ENCODE data around the gene ATPAF2.
A peak's percentile ranks its signal among the peaks of the same experiment; 100 is the strongest.

ATPAF2 gene

DNA sequence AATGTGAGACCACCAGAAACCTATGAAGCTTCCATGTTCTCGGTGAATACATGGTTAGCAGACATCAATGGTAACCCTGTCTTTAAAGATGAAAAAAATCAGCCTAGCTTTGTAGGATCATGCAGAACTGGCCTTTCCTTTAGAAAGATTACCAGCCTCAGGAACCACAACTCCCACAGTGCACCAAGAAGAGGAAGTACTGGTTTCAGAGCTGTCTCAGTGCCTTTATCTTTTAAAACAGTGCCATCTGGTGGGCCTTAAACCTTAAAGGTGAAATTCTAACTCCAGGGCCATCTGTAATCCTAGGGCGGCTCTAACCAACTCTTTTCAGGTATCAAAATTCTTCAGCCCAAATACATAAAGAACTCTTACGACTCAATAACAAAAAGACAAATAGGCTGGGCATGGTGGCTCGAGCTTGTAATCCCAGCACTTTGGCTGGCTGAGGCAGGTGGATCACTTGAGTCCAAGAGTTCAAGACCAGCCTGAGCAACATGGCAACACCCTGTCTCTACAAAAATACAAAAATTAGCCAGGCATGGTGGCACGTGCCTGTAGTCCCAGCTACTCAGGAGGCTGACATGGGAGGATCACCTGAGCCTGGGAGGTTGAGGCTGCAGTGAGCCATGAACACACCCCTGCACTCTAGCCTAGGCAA, 5.4 kb downstream of the ATPAF2 start:
- in situ Hi-C loops (cut with MboI; ENCODE audit: low pct_unique_long_range_greater_than_20kb, low sequenced_read_pairs, unreplicated experiment): loop anchor here (10.0 kb wide), 1 partner anchor 149 kb away; no protein-coding TSS in a partner anchor
- DNase-seq (ENCODE audit: low spot score): peak; percentile 80
- TF ChIP-seq, protein P1, sequence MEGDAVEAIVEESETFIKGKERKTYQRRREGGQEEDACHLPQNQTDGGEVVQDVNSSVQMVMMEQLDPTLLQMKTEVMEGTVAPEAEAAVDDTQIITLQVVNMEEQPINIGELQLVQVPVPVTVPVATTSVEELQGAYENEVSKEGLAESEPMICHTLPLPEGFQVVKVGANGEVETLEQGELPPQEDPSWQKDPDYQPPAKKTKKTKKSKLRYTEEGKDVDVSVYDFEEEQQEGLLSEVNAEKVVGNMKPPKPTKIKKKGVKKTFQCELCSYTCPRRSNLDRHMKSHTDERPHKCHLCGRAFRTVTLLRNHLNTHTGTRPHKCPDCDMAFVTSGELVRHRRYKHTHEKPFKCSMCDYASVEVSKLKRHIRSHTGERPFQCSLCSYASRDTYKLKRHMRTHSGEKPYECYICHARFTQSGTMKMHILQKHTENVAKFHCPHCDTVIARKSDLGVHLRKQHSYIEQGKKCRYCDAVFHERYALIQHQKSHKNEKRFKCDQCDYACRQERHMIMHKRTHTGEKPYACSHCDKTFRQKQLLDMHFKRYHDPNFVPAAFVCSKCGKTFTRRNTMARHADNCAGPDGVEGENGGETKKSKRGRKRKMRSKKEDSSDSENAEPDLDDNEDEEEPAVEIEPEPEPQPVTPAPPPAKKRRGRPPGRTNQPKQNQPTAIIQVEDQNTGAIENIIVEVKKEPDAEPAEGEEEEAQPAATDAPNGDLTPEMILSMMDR (IDR thresholded peaks at IDR 0.05; ENCODE audit: extremely low read depth, insufficient read depth, missing control alignments): peak; percentile 61

DNA sequence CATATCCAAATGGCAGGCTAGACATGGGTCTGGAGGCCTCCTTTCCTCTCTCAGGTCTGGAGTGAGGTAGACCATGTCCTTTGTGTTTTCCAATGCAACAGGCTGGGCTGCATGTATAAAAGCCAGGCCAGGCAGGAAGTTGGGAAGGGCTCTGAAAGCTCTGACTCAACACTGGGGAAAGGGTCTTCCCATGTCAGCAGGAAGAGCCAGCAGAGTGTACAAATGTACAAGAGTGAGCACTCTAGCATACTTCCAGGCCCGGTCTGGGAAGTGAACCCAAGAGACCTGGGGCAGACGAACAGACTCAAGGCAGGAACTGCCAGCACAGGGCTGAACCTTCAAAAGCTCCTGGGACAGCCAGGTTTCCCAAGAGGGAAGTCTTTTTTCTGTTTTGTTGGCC, 7.0 kb downstream of the ATPAF2 start:
- DNase-seq (ENCODE audit: low spot score): no peak
- TF ChIP-seq, protein P1 (IDR thresholded peaks at IDR 0.05; ENCODE audit: extremely low read depth, insufficient read depth, missing control alignments): no peak
- in situ Hi-C loops (cut with MboI; ENCODE audit: low pct_unique_long_range_greater_than_20kb, low sequenced_read_pairs, unreplicated experiment): loop anchor here (10.0 kb wide), 1 partner anchor 147 kb away; no protein-coding TSS in a partner anchor

DNA sequence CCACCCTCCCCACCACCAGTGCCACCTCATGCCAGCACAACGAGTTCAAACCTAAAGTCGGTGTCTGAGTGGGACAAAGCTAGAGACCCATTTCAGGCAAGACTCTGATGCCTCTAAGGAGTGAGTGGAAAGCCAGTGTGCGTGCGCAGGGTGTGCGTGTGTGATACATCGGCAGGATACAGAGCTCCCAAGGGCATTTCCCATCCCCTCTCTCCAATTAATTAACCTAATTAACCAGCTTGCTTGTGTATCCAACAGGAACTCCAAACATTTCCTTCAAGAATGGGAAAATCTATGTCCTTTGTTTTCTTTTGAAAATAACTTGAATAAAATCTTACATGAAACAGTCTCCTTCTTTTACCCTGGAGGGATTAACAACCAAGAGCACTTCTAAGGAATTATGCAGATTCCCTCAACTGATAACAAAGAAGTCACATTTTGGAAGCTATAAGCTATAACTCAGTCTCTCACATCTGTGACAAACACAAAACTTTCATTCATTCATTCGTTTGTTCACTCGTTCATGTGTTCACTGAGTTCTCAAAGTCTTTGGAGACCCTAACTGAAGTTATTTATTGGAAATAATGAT, 9.9 kb downstream of the ATPAF2 start:
- TF ChIP-seq, protein P1 (IDR thresholded peaks at IDR 0.05; ENCODE audit: extremely low read depth, insufficient read depth, missing control alignments): no peak
- no peak for DNase-seq (ENCODE audit: low spot score)
- in situ Hi-C loops (cut with MboI; ENCODE audit: low pct_unique_long_range_greater_than_20kb, low sequenced_read_pairs, unreplicated experiment): loop anchor here (10.0 kb wide), 1 partner anchor 354 kb away; no protein-coding TSS in a partner anchor

DNA sequence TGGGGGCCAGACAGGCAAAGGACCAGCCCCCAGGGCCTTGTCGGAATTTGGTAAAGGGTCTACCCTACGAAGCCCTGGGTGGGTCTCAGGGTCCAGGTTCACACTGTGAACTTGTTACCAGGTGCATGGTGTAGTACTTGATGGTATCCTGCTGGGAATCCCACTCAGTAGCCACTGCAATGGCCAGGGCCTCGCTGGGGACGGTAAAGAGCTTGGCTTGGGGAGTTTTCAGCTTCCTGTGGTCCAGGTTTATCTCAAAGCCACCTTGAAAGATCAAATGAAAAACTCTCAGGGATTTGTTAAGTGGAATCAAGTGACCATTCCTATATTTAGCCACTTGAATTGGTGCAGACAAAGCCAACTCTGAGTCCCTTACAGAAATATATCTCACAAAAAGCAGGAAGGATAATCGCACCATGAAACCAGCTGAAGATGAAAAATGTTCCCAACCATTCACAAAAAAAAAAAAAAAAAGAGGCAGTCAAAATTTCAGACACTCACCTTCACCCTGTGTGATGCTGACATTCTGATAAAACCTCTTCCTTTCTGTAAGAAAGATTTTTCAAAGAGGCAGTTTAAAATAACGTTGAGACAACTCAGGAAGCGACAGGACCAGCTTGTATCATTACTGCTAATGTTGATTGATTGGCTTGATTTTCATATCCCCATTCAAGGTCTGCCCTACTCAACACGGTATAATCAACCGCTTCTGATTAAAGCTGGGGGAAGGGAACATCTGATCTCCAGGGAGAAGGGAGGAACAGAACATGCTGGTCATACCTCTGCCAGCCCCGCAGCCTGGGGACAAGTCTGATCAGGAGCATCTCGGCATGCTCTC, 10.6 kb downstream of the ATPAF2 start:
- TF ChIP-seq, protein P1 (IDR thresholded peaks at IDR 0.05; ENCODE audit: extremely low read depth, insufficient read depth, missing control alignments): no peak
- DNase-seq (ENCODE audit: low spot score): no peak
- in situ Hi-C loops (cut with MboI; ENCODE audit: low pct_unique_long_range_greater_than_20kb, low sequenced_read_pairs, unreplicated experiment): loop anchor here (10.0 kb wide), 1 partner anchor 354 kb away; no protein-coding TSS in a partner anchor

DNA sequence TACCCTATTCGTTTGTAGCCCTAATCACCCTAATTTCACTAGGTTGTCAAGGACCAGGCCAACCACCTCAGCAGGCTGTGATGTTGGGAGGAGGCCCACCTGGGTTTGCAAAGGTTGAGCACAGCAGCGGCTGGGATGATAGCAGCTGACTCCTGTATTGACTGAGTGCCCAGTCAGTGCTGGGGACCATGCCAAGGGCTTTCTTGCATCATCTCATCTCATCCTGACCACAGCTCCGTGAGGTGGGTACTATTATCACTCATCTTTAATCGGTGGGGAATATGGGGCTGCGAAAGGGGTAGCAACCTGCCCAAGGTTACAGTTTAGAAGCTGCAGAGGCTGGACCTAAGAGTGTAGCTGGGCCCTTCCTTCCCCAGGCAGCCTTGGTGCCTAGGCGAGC, 11.7 kb downstream of the ATPAF2 start:
- TF ChIP-seq, protein P1 (IDR thresholded peaks at IDR 0.05; ENCODE audit: extremely low read depth, insufficient read depth, missing control alignments): no peak
- in situ Hi-C loops (cut with MboI; ENCODE audit: low pct_unique_long_range_greater_than_20kb, low sequenced_read_pairs, unreplicated experiment): loop anchor here (10.0 kb wide), 1 partner anchor 352 kb away; no protein-coding TSS in a partner anchor
- DNase-seq (ENCODE audit: low spot score): no peak
